PC-9 (cell line): ENCODE data around the gene UBR4.

Source experiments
- EZH2 ChIP-seq: fragments of 200-600 bp; sonication (generic); IDR thresholded peaks from 2 replicates; pipeline ENCODE4 v1.8.0; 2017; ENCODE audit warnings: antibody characterized with exemption, low read depth
- TF ChIP-seq, protein P1 (sequence below): fragments of 200-600 bp; sonication (generic); conservative IDR thresholded peaks from 2 replicates; pipeline ENCODE4 v1.6.1; 2017; ENCODE audit warnings: mixed run types, antibody characterized with exemption, mild to moderate bottlenecking, moderate library complexity

DNA sequence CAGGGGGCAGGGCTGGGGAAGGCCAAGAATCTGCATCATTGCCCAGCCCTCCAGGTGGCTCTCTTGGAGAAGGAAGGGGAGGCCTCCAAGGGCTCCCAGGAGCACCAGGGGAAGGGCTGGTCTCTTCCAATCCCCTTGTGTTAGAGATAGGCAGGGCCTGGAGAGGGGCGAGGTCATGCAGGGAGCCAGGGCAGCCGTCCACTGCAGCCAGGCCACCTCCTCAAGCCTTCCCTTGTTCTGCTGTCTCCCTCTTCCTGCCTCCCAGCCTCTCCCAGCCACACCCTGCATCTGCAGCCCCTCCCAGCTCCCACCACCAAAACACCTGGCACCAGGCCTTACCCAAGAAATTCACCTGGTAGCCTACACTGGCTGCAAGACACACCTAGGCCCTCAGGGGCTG is 148.3 kb downstream of the UBR4 start:
- TF ChIP-seq, protein P1, sequence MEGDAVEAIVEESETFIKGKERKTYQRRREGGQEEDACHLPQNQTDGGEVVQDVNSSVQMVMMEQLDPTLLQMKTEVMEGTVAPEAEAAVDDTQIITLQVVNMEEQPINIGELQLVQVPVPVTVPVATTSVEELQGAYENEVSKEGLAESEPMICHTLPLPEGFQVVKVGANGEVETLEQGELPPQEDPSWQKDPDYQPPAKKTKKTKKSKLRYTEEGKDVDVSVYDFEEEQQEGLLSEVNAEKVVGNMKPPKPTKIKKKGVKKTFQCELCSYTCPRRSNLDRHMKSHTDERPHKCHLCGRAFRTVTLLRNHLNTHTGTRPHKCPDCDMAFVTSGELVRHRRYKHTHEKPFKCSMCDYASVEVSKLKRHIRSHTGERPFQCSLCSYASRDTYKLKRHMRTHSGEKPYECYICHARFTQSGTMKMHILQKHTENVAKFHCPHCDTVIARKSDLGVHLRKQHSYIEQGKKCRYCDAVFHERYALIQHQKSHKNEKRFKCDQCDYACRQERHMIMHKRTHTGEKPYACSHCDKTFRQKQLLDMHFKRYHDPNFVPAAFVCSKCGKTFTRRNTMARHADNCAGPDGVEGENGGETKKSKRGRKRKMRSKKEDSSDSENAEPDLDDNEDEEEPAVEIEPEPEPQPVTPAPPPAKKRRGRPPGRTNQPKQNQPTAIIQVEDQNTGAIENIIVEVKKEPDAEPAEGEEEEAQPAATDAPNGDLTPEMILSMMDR, result no peak
- TF ChIP-seq EZH2, result no peak
